Right lobe of liver (tissue), 4 donors: Measurements from ENCODE around the gene GAREM1.

ENCODE experiments used
- CTCF ChIP-seq, 4 donors: fragments of 200-600 bp in 3 of 4; fragments of 450-650 bp in 1 of 4; IDR thresholded peaks; one replicate each; pipeline versions ENCODE4 v1.5.1 to v1.8.0; 2016 to 2022; ENCODE audit warnings: antibody characterized with exemption in 4 of 4, mild to moderate bottlenecking in 2 of 4
- POLR2A ChIP-seq: fragments of 450-650 bp; IDR thresholded peaks from one replicate; pipeline ENCODE4 v1.6.1; 2017; ENCODE audit warnings: antibody characterized with exemption, mild to moderate bottlenecking
- donor health status: DM: no; HTN: no; CAD: no.
- donor health status: DM: no; HTN: no; CAD: no.
- donor health status: DM: no; HTN: yes; CAD: no.

DNA sequence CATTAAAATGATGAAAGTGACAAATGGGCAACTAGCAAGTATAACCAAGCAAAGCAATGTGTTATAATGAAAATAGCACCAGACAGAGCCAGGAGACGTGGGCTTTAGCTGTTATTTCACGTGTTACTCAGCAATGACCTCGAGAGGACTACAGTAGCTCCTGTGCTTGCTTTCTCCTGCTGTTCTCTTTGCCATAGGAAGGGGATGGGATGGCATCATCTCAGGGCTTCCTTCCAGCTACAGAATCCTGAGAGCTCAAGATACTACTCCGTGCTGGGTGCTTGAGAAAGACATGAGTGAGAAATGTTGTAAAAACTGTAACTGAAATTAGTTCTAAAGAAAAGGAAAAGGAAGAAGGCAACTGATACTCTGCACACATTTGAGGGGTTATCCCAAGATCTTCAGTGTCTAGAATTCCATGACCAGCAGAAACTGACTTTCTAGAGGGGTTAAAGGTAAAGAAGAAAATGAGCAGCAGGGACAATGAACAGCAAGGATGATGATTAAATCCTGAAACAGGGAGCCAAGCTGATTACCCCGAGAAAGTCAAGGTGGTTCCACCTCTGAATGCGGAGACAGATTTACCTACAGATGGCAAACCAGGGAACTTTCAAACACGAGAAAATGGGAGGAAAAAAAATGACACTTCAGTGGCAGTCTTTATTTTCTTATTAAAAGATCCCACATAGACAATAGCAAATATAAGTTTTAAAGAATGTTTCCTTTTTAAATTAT lies 33.4 kb downstream of the GAREM1 start:
- TF ChIP-seq POLR2A (no peak), CTCF (IDR thresholded peaks at IDR 0.05) (no peak)
